Measurements from ENCODE around the gene BBOX1.

Gene BBOX1

DNA sequence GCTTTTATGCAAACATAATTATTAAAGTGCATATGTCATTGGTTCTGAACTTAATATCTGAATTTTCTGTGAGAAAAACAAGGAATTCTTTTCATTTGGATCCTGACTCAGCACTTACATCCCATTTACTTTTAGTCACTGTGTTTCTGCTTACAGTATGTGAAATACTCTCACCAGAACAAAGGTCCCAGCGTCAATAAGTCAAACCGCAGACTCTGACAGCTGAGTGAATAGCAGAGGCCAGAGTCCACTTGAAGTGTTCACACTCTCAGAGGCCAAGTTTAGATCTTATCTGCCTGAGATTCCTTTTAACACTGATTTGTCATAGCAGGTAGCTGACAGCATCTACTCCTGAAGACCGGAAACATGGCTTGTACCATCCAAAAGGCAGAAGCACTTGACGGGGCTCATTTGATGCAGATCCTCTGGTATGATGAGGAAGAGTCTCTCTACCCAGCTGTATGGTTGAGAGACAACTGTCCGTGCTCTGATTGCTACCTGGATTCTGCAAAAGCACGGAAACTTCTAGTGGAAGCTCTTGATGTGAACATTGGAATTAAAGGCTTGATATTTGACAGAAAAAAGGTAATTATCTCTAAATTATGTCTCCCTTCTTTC is 14.6 kb downstream of the BBOX1 start:
- H3K27me3 ChIP-seq (replicated peaks; ENCODE audit: control insufficient read depth, insufficient read depth, low read length, poor library complexity, severe bottlenecking), result no peaks in the 10 kb centered on the region
- H3K36me3 ChIP-seq (ENCODE audit: control insufficient read depth, insufficient read depth, low read length), result no peaks in the 10 kb centered on the region
- H3K4me1 ChIP-seq (ENCODE audit: control insufficient read depth, insufficient read depth, low read length, poor library complexity, severe bottlenecking), result no peaks in the 10 kb centered on the region
- no peak overlapping the region for H3K27ac ChIP-seq (ENCODE audit: insufficient read depth, low read length, poor library complexity, severe bottlenecking)
- no peak overlapping the region for H3K4me3 ChIP-seq (ENCODE audit: insufficient read depth, low read depth, low read length, poor library complexity, severe bottlenecking)
- H3K9me3 ChIP-seq (ENCODE audit: control insufficient read depth, low read length), result no peaks in the 10 kb centered on the region
- no peak for DNase-seq

DNA sequence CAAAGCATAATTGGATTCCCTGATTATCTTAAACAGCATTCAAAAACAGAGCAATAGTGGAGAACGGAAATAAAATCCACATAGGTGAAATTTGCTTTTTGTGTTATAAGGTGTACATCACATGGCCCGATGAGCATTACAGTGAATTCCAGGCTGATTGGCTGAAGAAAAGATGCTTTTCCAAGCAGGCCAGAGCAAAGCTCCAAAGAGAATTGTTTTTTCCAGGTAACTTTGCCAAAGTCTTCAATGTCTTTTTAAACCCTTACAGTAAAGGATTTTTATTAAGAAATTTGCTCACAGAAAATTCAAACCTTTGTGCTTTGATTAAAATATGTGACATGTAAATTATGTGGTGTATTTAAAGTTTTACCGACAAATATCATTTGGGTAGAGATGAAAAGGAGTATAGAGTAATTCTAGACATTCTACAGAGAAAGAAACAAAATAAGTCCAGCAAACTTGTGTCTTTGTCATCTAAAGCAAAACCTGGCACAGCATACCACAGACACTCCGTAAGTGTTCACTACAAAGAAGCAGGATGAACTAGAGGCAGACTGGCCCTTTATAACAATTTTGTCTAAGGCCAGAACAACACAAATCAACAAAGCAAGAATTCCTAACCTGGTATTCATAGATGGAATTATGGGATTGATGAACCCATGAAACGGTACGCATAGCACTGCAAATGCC is 16.6 kb downstream of the BBOX1 start:
- DNase-seq, result no peak

DNA sequence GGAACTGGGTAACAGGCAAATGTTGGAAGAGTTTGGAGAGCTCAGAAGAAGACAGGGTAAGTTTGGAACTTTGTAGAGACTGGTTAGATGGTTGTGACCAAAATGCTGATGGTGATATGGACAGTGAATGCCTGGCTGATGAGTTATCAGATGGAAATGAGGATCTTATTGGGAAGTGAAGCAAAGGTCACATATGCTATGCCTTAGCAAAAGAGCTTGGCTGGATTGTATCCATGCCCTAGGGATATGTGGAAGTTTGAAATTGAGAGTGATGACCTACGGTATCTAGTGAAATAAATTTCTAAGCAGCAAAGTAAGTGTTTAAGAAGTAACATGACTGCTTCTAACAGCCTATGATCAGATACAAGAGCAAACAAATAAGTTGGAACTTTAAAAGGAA is 17.8 kb downstream of the BBOX1 start:
- H3K4me3 ChIP-seq (ENCODE audit: insufficient read depth, low read depth, low read length, poor library complexity, severe bottlenecking), result no peak overlapping the region
- no peak for DNase-seq
- H3K36me3 ChIP-seq (ENCODE audit: control insufficient read depth, insufficient read depth, low read length), result no peaks in the 10 kb centered on the region
- no peaks in the 10 kb centered on the region for H3K9me3 ChIP-seq (ENCODE audit: control insufficient read depth, low read length)
- H3K27me3 ChIP-seq (replicated peaks; ENCODE audit: control insufficient read depth, insufficient read depth, low read length, poor library complexity, severe bottlenecking), result no peaks in the 10 kb centered on the region
- H3K4me1 ChIP-seq (ENCODE audit: control insufficient read depth, insufficient read depth, low read length, poor library complexity, severe bottlenecking), result no peaks in the 10 kb centered on the region
- H3K27ac ChIP-seq (ENCODE audit: insufficient read depth, low read length, poor library complexity, severe bottlenecking), result no peak overlapping the region

More for the DNA sequence above, 16.6 kb downstream of the BBOX1 start:
- H3K4me1 ChIP-seq (ENCODE audit: control insufficient read depth, insufficient read depth, low read length, poor library complexity, severe bottlenecking), result no peaks in the 10 kb centered on the region
- H3K4me3 ChIP-seq (ENCODE audit: insufficient read depth, low read depth, low read length, poor library complexity, severe bottlenecking), result no peak overlapping the region
- H3K27me3 ChIP-seq (replicated peaks; ENCODE audit: control insufficient read depth, insufficient read depth, low read length, poor library complexity, severe bottlenecking), result no peaks in the 10 kb centered on the region
- no peaks in the 10 kb centered on the region for H3K36me3 ChIP-seq (ENCODE audit: control insufficient read depth, insufficient read depth, low read length)
- no peaks in the 10 kb centered on the region for H3K9me3 ChIP-seq (ENCODE audit: control insufficient read depth, low read length)
- no peak overlapping the region for H3K27ac ChIP-seq (ENCODE audit: insufficient read depth, low read length, poor library complexity, severe bottlenecking)

DNA sequence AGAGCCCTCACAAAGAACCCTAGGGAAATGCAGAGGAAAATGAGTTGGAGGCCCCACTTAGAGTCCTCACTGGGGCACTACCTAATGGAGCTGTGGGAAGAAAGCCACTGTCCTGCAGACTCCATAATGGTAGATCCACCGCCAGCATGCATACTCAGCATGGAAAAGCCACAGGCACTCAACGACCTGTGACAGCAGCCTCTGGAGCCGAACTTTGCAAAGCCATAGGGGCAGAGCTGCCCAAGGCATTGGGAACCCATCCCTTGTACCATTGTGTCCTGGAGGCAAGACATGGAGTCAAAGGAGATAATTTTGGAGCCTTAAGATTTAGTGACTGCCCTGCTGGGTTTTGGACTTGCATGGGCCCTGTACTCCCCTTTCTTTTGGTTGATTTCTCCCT is 18.8 kb downstream of the BBOX1 start:
- Histone ChIP-seq H3K9me3 (ENCODE audit: control insufficient read depth, low read length) (no peaks in the 10 kb centered on the region), H3K4me1 (ENCODE audit: control insufficient read depth, insufficient read depth, low read length, poor library complexity, severe bottlenecking) (no peaks in the 10 kb centered on the region), H3K27me3 (replicated peaks; ENCODE audit: control insufficient read depth, insufficient read depth, low read length, poor library complexity, severe bottlenecking) (no peaks in the 10 kb centered on the region), H3K36me3 (ENCODE audit: control insufficient read depth, insufficient read depth, low read length) (no peaks in the 10 kb centered on the region), H3K4me3 (ENCODE audit: insufficient read depth, low read depth, low read length, poor library complexity, severe bottlenecking) (no peak overlapping the region), H3K27ac (ENCODE audit: insufficient read depth, low read length, poor library complexity, severe bottlenecking) (no peak overlapping the region)
- DNase-seq, result no peak

DNA sequence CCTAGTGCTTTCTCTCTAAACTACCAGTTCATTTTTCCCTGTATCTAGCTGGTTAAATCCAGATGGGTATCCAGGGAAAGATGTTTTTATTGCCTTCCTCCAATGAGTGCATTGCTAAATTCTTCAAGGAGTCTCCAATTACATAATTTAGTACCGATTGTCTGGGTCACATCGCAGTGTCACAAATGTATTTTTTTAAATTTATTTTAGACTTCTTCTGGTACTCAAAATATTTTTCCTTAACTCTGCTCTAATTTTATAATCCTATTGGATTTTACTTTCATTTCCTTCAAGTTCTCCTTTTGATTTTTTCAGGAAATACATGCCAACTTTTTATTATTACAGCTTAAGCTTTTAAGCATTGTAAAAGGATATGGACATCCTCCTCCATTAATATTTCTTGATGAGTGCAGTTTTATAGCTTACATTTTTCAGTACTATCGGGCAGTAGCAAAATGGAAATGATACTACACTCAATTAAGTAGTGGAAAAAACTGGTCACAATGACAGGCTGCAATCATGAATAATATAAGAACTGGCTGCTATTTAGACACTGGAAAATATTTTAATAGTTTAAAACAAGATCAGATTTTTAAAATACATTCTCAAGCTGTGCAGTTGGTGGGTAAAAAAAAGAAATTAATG is 20.3 kb downstream of the BBOX1 start:
- DNase-seq, result no peak
- H3K4me3 ChIP-seq (ENCODE audit: insufficient read depth, low read depth, low read length, poor library complexity, severe bottlenecking), result no peak overlapping the region
- no peak overlapping the region for H3K27ac ChIP-seq (ENCODE audit: insufficient read depth, low read length, poor library complexity, severe bottlenecking)
- no peaks in the 10 kb centered on the region for H3K9me3 ChIP-seq (ENCODE audit: control insufficient read depth, low read length)
- no peaks in the 10 kb centered on the region for H3K4me1 ChIP-seq (ENCODE audit: control insufficient read depth, insufficient read depth, low read length, poor library complexity, severe bottlenecking)
- H3K36me3 ChIP-seq (ENCODE audit: control insufficient read depth, insufficient read depth, low read length), result no peaks in the 10 kb centered on the region
- no peaks in the 10 kb centered on the region for H3K27me3 ChIP-seq (replicated peaks; ENCODE audit: control insufficient read depth, insufficient read depth, low read length, poor library complexity, severe bottlenecking)

DNA sequence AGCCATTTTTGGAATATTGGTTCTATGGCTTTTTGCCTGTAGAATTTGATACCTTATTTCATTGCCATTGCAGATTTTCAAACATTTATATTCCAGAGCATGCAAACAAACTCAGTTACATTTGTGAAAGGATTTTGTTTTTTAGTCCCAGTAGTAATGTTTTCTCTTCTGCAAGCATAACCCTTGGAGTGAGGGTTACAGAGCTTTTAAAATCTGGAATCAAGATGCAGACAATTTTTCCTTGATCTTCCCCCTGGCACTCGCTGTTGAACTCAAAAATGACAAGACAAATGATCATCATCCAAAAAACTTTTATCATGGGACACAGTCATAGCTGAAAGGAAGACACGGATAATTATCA is 20.8 kb downstream of the BBOX1 start:
- Histone ChIP-seq H3K4me3 (ENCODE audit: insufficient read depth, low read depth, low read length, poor library complexity, severe bottlenecking) (no peak overlapping the region), H3K27ac (ENCODE audit: insufficient read depth, low read length, poor library complexity, severe bottlenecking) (no peak overlapping the region), H3K27me3 (replicated peaks; ENCODE audit: control insufficient read depth, insufficient read depth, low read length, poor library complexity, severe bottlenecking) (no peaks in the 10 kb centered on the region), H3K36me3 (ENCODE audit: control insufficient read depth, insufficient read depth, low read length) (no peaks in the 10 kb centered on the region), H3K9me3 (ENCODE audit: control insufficient read depth, low read length) (no peaks in the 10 kb centered on the region), H3K4me1 (ENCODE audit: control insufficient read depth, insufficient read depth, low read length, poor library complexity, severe bottlenecking) (no peaks in the 10 kb centered on the region)
- no peak for DNase-seq

DNA sequence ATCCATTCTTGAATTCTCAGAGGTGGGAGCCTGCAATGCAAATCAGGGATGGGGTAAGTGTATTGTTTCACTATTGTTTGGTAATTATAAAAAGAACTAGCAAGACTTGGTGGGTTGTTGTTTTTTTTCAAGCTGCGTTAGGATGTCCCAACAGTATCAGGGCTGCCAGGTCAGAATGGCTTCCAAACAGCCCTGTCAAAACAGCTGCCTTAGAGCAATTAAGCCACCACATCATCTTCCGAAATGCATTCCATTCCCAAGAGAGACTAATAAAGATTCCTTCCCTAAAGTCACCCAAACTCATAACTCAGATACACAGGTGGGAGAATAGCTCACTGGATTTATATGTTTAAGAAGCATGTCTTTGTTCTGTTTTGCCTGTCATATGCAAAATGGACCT is 23.5 kb downstream of the BBOX1 start:
- Histone ChIP-seq H3K36me3 (ENCODE audit: control insufficient read depth, insufficient read depth, low read length) (no peaks in the 10 kb centered on the region), H3K27me3 (replicated peaks; ENCODE audit: control insufficient read depth, insufficient read depth, low read length, poor library complexity, severe bottlenecking) (no peaks in the 10 kb centered on the region), H3K9me3 (ENCODE audit: control insufficient read depth, low read length) (no peaks in the 10 kb centered on the region), H3K4me3 (ENCODE audit: insufficient read depth, low read depth, low read length, poor library complexity, severe bottlenecking) (no peak overlapping the region), H3K4me1 (ENCODE audit: control insufficient read depth, insufficient read depth, low read length, poor library complexity, severe bottlenecking) (no peaks in the 10 kb centered on the region), H3K27ac (ENCODE audit: insufficient read depth, low read length, poor library complexity, severe bottlenecking) (no peak overlapping the region)
- no peak for DNase-seq

DNA sequence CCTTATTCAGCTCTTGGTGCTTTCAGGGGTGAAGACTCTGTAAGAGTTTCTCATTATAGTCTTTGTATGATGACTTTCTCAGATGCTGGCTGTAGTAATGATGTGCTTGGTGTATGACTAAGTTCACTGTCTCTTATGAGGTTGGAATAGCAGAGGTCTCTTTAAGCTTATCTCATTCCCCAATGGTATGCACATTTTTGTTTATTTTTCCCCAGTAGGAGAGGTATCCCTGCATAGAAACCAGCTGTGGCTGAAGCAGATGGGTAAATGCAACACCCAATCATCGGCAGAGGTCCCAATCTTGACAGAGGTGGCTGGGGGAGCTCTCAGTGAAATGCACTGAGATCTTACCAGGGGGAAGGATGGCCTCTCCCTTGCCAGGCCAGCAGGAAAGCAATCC is 34.6 kb downstream of the BBOX1 start:
- H3K4me1 ChIP-seq (ENCODE audit: control insufficient read depth, insufficient read depth, low read length, poor library complexity, severe bottlenecking), result no peaks in the 10 kb centered on the region
- H3K27ac ChIP-seq (ENCODE audit: insufficient read depth, low read length, poor library complexity, severe bottlenecking), result no peak overlapping the region
- no peaks in the 10 kb centered on the region for H3K27me3 ChIP-seq (replicated peaks; ENCODE audit: control insufficient read depth, insufficient read depth, low read length, poor library complexity, severe bottlenecking)
- no peak overlapping the region for H3K4me3 ChIP-seq (ENCODE audit: insufficient read depth, low read depth, low read length, poor library complexity, severe bottlenecking)
- H3K36me3 ChIP-seq (ENCODE audit: control insufficient read depth, insufficient read depth, low read length), result no peaks in the 10 kb centered on the region
- H3K9me3 ChIP-seq (ENCODE audit: control insufficient read depth, low read length), result no peaks in the 10 kb centered on the region
- DNase-seq, result no peak

DNA sequence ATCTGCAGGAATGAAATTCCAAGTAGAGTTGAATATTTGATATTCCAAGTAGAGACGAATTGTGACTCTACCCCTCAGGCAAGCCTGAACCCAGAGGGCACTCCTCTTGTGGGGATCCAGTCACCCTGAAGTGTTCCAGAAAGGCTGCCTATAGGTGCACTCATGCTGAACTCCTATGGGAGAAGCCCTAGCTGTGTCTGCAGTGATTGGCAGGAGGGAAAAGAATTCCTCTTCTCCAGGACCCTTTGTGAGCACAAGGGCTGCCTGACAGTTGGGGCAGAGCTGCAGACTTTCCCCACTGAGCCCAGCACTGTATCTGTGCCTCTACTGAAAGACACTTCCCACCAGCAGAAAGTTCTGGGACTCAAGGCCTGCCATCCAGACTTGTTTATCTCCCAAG is 35.0 kb downstream of the BBOX1 start:
- no peaks in the 10 kb centered on the region for H3K4me1 ChIP-seq (ENCODE audit: control insufficient read depth, insufficient read depth, low read length, poor library complexity, severe bottlenecking)
- H3K36me3 ChIP-seq (ENCODE audit: control insufficient read depth, insufficient read depth, low read length), result no peaks in the 10 kb centered on the region
- DNase-seq, result no peak
- H3K27me3 ChIP-seq (replicated peaks; ENCODE audit: control insufficient read depth, insufficient read depth, low read length, poor library complexity, severe bottlenecking), result no peaks in the 10 kb centered on the region
- H3K9me3 ChIP-seq (ENCODE audit: control insufficient read depth, low read length), result no peaks in the 10 kb centered on the region
- H3K4me3 ChIP-seq (ENCODE audit: insufficient read depth, low read depth, low read length, poor library complexity, severe bottlenecking), result no peak overlapping the region
- H3K27ac ChIP-seq (ENCODE audit: insufficient read depth, low read length, poor library complexity, severe bottlenecking), result no peak overlapping the region

DNA sequence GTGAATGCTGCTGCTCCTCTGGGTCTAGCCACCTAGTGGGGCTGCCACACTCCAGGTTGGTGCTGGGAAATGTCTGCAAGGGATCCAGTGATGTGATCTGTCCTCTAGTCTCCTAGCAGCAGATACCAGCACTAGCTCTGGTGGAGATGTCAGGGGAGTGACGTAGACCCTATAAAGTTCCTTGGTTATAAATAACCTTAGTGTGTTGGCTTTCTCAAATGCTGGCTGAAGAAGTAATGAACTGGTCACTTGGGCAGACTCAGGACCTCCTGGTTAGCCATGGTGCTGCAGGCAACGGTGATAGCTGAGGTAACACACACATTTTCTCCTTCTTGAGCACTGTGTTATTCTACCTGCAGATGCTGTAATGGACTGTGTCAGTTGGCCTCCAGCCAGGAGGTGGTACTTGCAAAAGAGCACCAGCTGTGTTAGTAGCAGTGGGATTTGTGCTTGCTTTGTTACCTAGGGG is 35.5 kb downstream of the BBOX1 start:
- no peaks in the 10 kb centered on the region for H3K36me3 ChIP-seq (ENCODE audit: control insufficient read depth, insufficient read depth, low read length)
- DNase-seq, result no peak
- no peak overlapping the region for H3K27ac ChIP-seq (ENCODE audit: insufficient read depth, low read length, poor library complexity, severe bottlenecking)
- no peak overlapping the region for H3K4me3 ChIP-seq (ENCODE audit: insufficient read depth, low read depth, low read length, poor library complexity, severe bottlenecking)
- H3K27me3 ChIP-seq (replicated peaks; ENCODE audit: control insufficient read depth, insufficient read depth, low read length, poor library complexity, severe bottlenecking), result no peaks in the 10 kb centered on the region
- no peaks in the 10 kb centered on the region for H3K9me3 ChIP-seq (ENCODE audit: control insufficient read depth, low read length)
- no peaks in the 10 kb centered on the region for H3K4me1 ChIP-seq (ENCODE audit: control insufficient read depth, insufficient read depth, low read length, poor library complexity, severe bottlenecking)
